Smooth muscle cell of the brain vasculature (primary cell): ENCODE data around the gene GRB10.
"Not testable (repeated sequence)": the region's sequence is repeated elsewhere in the genome, so short reads cannot be mapped to it uniquely, and the experiment has no call there.

Experiments
- DNase-seq: peaks from one replicate; pipeline ENCODE4 v3.0.0-alpha.2; 2012; ENCODE audit warnings: low read depth, low spot score

The GRB10 gene

DNA sequence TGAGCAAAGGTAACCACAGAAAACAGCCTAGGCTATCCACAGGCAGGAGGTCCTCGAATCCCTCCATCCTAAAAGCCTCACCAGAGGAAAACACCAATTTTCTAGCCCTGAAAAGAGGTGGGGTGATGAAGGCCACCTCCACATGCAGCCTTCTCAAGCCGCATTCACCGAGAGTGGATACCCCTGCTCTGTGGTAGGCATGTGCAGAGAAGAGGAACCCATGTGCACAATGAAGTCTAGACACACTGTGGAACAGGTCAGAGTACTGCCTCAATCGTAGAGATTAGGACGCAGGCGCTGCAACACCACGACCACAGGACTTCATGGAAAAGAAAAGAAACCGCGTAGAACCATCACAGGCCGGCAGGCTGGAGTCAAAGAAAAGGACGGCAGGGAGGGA is 38.8 kb downstream of the GRB10 start:
- no peak for DNase-seq

DNA sequence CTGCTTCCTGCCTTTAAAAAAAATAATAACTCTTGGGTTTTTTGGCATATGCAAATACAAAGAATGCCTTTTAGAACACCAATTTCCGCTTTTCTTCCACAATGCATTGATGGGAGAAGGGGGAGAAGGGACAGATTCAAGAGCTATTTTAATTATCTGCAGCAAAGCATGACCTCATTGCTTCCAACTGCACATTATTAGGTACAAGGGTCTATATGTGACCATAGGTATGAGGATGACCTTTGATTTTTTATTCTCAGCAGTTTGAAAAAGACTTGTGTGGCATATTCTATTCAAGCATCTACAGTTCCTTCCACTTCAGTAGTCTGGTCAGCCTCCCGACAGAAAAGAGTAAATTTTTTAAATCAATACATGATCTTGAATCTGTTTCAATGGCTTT is 39.7 kb downstream of the GRB10 start:
- DNase-seq = no peak

DNA sequence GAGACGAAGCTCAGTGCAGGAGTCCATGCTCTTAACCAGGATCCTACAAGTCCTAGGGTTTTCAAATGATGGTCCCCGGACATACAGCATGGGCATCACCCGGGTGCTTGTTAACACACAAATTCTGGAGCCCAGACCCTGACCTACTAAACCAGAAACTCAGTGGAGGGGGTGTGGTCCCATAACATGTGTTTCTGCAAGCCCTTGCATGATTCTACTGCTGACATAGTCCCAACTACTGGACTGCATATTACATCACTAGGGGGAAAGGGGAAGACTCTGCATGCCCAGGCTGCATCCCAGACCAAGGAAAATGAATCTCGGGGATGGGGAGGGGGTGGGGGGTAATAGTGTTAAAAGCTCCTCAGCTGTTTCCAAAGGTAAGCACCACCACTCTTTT is 40.3 kb downstream of the GRB10 start:
- DNase-seq = no peak

DNA sequence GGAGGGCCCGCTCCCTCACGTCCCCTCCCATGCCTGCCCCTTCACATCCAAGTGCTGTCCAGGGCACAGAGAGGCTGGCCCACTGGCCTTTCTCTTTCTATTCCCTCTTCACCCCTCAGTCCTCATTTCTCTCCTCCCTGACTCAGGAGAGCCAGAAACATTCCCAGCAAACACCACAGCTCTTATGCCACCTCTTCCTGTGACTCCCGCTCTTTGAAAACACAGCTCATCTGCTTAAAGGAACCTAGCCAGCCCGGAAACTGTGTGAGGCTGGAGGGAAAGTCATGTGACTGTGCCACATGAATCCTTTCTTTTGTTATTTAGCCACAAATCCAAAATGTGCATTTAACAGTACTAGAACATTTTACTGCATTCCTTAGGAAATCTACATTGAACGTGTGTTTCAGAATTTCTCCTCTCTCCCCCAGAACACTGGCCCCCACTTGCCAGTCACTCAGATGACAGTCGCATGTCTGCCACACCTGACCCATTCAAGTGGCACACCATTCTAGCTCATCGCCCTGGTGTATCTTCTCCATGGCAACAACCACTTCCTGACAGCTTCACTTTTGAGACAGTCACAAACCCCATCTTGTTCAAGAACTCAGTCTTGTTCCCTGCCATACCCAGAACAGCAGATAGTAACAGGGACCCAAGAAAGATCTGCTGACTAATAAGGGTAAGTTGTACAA is 42.8 kb downstream of the GRB10 start:
- no peak for DNase-seq

DNA sequence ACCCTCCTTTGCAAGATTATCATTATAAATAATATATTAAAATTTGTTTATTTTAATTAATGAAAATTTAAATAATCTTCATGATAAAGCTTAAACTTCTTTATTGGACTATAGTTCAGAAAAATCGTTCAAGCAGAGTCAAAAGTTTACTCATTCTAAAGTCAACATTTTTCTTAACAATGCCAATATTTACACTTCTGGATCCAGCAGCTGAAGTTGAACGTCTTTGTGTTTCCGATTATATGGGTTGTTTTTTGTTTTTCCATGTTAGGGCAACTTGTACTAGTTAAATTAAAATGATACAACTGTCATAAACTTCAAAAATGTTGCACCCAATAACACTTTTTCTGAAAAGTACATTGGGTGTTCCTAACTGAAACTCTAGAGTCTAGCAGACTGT is 43.8 kb downstream of the GRB10 start:
- no peak for DNase-seq

DNA sequence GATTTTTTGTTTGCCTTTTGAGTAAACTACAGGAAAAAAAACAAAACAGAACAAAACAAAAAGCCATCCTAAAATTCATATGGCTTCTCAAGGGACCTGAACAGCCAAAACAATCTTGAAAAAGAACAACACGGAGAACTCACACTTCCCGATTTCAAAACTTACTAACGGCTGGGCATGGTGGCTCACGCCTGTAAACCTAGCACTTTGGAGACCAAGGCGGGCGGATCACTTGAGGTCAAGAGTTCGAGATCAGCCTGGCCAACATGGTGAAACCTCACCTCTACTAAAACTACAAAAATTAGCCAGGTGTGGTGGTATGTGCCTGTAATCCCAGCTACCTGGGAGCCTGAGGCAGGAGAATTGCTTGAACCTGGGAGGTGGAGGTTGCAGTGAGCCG is 46.9 kb downstream of the GRB10 start:
- DNase-seq = not testable (repeated sequence)

DNA sequence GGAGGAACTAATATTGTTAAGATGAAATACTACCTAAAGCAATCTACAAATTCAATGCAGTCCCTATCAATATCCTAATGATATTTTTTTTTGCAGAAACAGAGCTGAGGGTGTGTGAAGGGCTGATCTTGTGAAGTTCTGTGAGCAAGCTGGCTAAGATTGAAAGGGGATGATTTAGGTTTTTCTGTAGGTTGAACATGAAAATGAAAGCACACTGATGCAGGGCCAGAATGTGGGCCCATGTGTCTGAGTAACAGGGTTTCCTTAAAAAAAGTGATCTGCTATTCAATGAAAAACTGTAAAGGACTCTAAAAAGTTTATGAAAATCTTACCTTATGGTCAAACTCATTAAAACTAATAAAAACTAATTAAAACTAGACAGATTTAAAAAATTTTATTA is 47.4 kb downstream of the GRB10 start:
- no peak for DNase-seq

DNA sequence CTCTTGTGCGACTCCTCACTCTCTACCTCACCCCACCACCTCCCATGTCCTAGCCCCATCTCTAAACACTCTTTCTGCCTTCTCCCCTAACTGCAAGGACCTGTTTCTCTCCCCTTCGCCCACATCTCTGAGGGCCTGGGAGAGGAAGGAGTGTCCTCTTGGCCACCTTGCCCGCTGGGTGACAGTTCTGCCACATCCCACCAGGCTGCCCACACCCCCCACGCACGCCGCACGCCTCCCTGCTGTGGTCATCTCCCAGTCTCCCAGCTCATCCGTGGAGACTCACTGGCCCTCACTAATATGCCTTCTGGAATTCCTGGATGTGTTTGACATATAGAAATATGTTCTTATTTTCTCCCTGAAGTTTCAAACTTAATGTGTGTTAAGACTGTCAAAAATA is 48.5 kb downstream of the GRB10 start:
- no peak for DNase-seq

DNA sequence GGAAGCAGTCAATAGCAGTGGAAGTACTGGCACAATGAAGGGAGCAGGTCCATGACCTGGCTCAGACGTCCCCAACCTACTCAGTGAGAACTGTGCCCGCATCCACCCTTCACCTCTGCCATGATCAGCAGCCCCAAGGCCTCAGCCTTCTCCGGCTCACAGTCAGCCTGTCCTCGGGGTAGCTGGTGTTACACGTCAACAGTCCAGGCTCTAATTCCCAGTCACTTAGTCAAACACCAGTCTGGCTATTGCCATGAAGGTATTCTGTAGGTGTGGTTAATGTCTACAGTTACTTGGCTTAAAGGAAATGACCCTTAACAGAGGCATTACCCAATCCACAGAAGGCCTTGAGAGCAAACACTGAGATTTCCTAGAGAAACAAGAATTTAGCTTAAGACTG is 49.1 kb downstream of the GRB10 start:
- no peak for DNase-seq

DNA sequence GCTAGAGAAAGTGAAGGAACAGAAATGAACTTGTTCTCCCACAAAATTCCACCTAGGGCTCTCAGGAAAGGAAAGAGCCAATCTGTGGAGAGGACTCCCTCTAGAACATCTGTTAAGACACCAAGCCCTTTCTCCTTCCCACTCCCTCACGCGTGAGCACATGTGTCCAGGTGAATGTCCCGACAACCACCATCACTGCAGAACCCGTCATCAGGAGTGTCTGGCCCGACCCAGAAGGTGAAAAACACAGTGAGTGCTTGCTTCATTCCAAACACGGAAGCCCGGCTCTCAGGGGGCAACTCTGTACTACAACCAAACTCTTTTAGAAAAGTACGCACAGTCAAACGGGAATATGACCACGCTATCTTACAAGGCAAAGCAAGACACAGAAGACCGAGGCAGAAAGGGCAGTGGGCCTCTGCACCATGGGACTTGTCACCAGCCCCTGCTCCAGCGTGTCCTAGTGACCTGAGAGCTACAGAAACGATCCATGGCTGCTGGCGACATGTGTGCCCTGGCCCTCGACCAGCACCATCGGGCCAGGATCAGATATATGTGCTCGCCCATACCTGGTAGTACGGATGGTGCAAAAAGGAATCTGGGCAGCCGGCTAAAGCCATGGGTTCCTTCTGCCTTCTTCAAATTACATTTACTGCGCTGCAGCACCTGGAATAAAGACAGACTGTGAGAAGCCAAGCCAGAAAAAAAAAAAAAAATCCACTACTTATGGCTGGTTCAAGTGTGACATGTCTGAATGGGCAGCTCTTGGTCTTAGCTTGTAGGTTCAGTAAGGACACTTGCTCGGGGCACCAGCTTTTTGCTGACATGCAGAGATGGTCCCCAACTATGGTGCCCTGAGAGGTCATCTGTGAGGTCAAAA is 50.8 kb downstream of the GRB10 start:
- DNase-seq = no peak

DNA sequence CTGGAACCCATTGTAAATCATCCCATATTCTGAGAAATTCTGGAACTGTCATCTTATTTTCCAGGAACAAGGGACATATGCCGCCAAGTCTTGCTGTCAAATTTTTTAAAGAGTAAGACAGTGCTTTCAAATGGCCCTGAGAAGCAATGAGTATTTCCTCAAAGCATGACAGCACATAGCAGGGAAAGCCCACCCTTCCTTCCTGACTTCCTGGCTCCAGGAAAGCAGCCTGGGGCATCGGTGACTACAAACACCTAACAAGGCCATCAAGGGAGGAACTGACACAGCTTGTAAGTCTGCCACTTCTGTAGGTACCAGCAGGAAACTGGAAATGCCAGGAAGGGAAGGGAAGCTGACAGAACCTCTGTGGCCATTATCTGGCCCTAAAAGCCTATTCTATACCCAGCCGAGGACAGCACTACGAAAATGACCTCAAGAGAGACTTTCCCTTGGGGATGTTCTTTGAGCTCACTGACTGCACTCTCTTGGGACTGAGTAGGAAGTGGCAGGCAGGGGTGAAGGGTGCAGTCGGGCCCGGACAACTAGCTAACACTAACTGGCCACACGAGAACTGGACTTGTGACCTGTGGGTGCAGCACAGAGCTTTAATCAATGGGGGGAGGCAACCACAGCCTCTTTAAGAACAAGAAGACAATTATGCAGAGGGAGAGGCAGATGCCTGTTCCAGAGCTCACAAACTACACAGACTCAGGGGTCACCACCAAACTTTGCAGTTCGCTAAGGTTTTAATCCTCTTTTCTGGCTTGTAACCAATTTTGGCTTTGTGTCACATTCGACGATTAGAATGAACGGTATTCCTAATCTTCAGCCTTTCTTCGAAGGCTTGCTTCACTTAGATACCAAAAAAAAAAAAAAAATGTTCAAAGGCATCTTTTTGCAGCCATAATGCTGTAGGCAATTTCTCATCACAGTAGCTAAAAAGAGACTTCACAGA is 52.0 kb downstream of the GRB10 start:
- no peak for DNase-seq

DNA sequence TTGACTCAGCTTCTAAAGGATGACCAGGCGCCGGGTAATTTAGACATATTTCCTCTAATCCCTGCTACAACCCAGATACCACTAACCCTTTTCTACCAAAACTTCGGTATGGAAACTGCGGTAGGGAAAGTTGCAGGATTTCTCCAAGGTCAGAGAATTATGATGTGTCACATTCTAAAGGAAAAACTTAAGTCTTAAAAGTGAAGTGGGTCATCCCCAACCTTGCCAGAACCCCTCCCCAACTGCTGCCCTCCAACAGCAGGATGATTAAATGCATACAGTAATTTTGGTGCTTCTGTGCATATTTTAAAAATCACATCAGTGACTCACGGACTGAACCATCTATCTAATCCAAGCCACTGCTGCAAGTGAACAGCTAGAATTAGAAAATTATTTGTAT is 52.7 kb downstream of the GRB10 start:
- no peak for DNase-seq

DNA sequence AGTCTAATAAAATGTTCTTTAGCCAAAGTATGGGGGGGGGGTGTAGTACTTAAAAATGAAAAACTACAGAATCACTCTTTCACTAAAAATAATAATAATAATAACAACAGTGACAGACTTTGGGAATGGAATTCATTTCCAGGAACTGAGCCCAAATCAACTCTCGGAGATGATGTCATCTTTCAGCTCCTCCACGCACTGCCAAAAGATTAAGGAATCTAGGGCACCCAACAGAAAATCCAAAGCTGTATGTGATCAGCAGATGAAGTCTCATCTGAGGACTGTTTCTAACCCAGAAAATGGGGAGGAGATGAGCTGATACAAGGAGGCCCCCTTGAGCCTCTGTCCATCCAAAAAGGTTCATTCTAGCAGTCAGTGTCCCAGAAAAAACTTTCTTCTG is 54.5 kb downstream of the GRB10 start:
- no peak for DNase-seq

DNA sequence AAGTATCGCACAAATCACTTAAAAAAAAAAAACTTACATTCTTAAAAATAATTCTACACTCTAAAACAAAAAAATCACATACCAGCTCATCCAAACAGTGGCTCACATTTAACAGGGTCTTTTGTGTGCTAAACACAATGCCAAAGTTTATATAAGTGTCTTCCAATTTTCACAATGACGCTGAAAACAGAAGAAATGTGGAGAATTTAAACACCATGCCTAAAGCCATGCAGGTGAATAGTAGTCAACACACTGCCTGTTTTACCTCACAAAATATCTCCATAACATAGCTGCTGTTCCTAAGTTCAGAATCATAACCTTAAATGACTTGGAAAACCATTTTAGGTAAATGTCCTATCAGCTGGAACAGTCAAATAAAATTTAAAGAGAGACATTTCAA is 55.0 kb downstream of the GRB10 start:
- DNase-seq = no peak

DNA sequence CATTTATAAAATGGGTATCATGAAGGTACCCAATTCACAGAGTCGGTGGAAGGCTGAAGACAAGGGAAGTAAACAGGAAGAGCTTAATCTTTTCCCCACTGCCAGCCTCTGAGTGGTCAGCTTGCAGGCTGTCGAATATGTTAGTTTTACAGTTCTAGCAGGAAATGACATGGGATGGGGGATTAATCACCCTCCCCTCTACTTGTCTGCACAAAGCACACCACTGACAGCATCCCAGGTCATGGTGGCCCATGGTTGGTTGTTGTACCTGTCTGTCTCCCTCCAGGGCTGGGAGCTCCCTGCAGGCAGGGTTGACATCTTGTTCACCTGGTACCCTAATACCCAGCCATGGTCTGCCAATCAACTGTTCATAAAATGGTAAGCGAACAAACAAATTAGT is 55.6 kb downstream of the GRB10 start:
- DNase-seq = no peak

DNA sequence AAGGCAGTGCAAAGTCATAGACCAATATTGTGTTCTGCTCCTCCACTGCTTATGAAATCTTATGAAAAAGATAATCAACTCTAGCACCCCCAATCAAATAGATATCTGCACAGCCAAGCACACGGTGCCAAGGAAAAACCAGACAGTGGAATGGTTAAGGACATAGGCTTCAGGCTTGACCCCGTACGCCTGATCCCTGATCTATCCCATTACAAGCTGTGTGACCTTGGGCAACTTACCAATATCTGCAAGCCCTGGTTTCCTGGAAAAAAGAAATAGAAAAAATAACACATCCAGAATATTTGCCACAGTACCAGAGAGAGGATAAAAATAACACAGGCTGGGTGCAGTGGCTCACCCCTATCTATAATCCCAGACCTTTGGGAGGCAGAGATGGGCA is 56.9 kb downstream of the GRB10 start:
- DNase-seq = no peak

DNA sequence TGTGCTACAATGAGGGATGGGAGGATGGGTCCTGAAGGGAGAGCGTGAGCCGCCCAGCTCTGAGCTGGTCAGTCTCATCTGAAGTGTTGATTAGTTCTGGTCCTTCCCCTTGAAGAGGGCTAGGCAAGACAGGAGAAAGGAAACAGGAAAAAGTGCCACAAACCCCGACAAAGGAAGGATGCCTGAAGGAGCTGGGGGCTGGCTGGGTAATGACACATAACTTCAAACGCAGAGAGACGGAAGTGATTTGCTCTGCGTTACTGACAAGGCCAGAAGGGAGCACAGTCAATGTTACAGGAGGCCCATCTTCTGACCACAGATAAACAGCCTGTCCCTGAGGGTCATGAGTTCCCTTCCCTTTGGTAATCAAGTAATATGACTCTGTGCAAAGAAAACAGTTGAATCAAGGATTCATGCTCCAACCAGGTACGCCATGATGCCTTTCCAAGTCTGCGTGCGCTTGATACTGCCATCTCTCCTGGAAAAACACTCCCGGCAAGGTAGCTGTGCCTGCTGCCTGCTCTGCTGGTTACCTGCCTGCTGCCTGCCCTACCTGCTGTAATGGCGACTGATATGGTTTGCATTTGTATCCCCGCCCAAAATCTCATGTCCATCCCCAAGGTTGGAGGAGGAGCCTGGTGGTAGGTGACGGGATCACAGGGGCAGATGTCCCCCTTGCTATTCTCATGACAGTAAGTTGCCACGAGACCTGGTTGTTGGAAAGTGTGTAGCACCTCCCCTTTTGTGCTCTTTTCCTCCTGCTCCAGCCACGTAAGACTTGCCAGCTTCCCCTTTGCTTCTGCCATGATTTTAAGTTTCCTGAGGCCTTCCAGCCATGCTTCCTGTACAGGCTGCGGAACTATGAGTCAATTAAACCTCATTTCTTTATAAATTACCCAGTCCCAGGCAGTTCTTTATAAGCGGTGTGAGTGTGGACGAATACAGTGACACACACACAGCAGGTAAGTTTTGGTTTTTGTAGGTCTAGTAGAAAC is 57.9 kb downstream of the GRB10 start:
- DNase-seq = no peak

DNA sequence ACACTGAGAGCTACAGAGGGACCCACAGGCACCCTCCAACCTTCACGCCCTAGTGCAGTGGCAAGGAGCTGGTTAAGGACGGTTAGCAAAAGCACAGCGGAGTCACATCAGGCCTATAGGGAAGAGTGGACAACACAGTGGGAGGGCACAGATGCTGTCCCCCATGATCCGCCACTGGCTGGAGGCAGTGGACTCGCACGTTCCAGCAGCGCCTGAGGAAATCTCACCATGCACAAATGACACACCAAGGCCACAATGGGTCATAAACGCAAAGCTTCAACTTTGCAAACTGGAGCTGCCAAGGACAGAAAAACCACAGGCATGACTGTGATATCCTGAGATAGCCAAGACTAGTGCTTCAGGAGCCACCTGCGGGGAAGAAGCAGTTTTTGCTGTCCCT is 58.8 kb downstream of the GRB10 start:
- DNase-seq = no peak

DNA sequence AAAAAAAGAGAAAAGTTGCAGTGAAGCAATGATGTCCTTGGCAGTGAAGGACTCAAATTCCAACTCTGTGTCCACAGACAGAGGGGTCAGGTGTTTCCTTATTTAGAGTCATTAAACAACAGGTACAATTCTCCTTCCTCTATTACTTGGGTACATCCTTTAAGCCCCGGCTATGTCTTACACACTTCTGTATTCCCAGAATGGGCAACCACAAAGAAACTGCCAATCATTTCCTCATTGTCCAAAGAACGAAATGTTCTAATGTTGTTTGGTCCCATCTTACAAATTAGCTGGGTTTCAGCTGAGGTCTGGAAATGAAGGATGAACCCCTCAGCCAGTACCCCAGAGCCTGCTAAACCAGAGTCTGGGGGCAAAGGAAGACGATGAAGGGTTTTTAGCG is 59.5 kb downstream of the GRB10 start:
- no peak for DNase-seq

DNA sequence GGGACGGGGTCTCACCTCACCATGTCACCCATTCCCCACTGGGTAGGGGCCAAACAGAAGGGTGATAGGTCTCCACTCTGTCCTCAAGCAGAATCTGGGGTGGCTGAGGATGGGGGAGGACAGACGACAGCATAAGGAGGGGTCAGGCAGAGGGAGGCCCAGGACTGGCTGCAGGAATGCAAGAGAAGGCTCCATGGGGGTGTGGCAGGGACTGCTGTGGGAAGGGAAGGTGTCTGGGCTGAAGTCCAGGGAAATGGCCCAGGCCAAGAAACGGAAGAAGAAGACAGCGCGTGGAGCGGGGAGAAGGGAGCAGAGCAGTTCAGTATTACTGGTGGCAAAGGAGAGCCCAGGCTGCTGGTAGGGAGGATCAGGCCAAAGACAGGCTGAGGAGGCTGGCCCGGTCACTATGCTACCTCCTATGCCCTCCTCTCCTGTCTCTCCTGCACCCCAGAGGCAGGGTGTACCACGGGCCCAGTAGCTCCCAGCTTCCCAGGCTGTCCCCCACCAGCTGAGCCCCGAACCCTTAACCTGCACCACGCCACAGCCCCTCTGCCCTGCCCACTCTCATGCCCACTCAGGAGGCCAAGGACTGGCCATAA is 60.9 kb downstream of the GRB10 start:
- no peak for DNase-seq

DNA sequence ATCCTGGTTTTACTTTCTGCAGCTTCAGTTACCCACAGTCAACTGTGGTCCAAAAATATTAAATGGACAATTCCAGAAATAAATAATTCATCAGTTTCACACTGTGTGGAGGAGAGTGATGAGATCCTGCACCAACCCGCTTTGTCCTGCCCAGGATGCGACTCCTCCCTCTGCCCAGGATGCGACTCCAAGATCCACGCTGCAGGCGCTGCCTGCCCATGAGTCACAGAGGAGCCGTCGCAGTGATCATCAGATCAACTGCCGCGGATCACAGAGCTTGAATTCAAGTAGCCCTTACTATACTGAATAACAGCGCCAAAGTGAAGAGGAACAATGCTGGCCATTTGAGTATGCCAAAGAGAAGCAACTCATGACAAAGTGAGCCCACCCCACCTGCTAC is 61.5 kb downstream of the GRB10 start:
- no peak for DNase-seq
